Colon (tissue), 2 donors: ENCODE data around the gene CNGA3.

Experiments used
- FAIRE-seq: peaks from 2 replicates; lab custom pipeline; 2012; peaks lifted over from hg19 to GRCh38; lab: Jason Lieb, UNC
- donor health status: control.
- donor health status: control.

CNGA3 gene

GRCh38 chr2:98444436-98445176 is 98.3 kb downstream of the CNGA3 start, which contains the start of gene INPP4A:
TSS of gene INPP4A (plus strand) at chr2:98444858. CDS start at chr2:98520049, 75,191 bp downstream.
- FAIRE-seq = no peak

GRCh38 chr2:98445177-98445682 is 99.0 kb downstream of the CNGA3 start:
- no peak for FAIRE-seq

GRCh38 chr2:98445683-98446581 is 99.7 kb downstream of the CNGA3 start:
- no peak for FAIRE-seq

- no peak for FAIRE-seq
Measured at GRCh38 chr2:98446850-98447249, 100.6 kb downstream of the CNGA3 start.
